MM.1S (cell line): ENCODE results near the gene MTHFD1L.

ENCODE experiments used
- DNase-seq: peaks from one replicate; pipeline ENCODE4 v3.0.0-alpha.2; 2015
- H2AFZ ChIP-seq: fragments of 300-600 bp; sonication (generic); 2 replicates; pipeline ENCODE4 v1.6.0; 2016; ENCODE audit warnings: antibody characterized with exemption, low read length
- H3F3A ChIP-seq: fragments of 300-600 bp; sonication (generic); 2 replicates; pipeline ENCODE4 v1.6.1; 2016; ENCODE audit warnings: mild to moderate bottlenecking, antibody characterized with exemption, low read length, moderate library complexity, mixed read lengths; ENCODE audit not compliant: insufficient read depth
- H3K27ac ChIP-seq: fragments of 300-600 bp; sonication (generic); 2 replicates; pipeline ENCODE4 v1.5.1; 2016; ENCODE audit warnings: mild to moderate bottlenecking, low read length
- H3K27me3 ChIP-seq: fragments of 300-600 bp; sonication (generic); replicated peaks from 2 replicates; pipeline ENCODE4 v1.6.0; 2016; ENCODE audit warnings: low read length; ENCODE audit not compliant: insufficient read depth
- H3K36me3 ChIP-seq: fragments of 300-600 bp; sonication (generic); replicated peaks from 2 replicates; pipeline ENCODE4 v1.6.1; 2016; ENCODE audit warnings: mild to moderate bottlenecking, low read length, mixed read lengths; ENCODE audit not compliant: insufficient read depth
- H3K4me1 ChIP-seq: fragments of 300-600 bp; sonication (generic); 2 replicates; pipeline ENCODE4 v1.6.1; 2016; ENCODE audit warnings: low read length, mixed read lengths
- H3K4me2 ChIP-seq: fragments of 300-600 bp; sonication (generic); 2 replicates; pipeline ENCODE4 v1.6.0; 2016; ENCODE audit warnings: low read depth, low read length
- H3K4me3 ChIP-seq: fragments of 300-600 bp; sonication (generic); 2 replicates; pipeline ENCODE4 v1.5.1; 2016; ENCODE audit warnings: low read length, mixed read lengths
- H3K79me2 ChIP-seq: fragments of 300-600 bp; sonication (generic); 2 replicates; pipeline ENCODE4 v1.6.1; 2016; ENCODE audit warnings: mixed run types, low read length, mixed read lengths
- H3K9ac ChIP-seq: fragments of 300-600 bp; sonication (generic); 2 replicates; pipeline ENCODE4 v1.6.1; 2016; ENCODE audit warnings: low read length, mixed read lengths
- H3K9me2 ChIP-seq: fragments of 300-600 bp; sonication (generic); replicated peaks from 2 replicates; pipeline ENCODE4 v1.6.1; 2016; ENCODE audit warnings: mild to moderate bottlenecking, low read length, mixed read lengths; ENCODE audit not compliant: insufficient read depth
- H3K9me3 ChIP-seq: fragments of 300-600 bp; sonication (generic); replicated peaks from 2 replicates; pipeline ENCODE4 v1.6.1; 2016; ENCODE audit warnings: mild to moderate bottlenecking, low read length, mixed read lengths; ENCODE audit not compliant: insufficient read depth
- H4K20me1 ChIP-seq: fragments of 300-600 bp; sonication (generic); 2 replicates; pipeline ENCODE4 v1.6.1; 2016; ENCODE audit warnings: mild to moderate bottlenecking, low read length, moderate library complexity, mixed read lengths; ENCODE audit not compliant: insufficient read depth
- EZH2 ChIP-seq: fragments of 300-600 bp; sonication (generic); optimal IDR thresholded peaks from 2 replicates; pipeline ENCODE3; 2017; ENCODE audit warnings: low read depth, mild to moderate bottlenecking, antibody characterized with exemption, low read length, mixed read lengths
- EZH2phosphoT487 ChIP-seq: fragments of 300-600 bp; sonication (generic); IDR thresholded peaks from 2 replicates; pipeline ENCODE4 v1.6.1; 2018; ENCODE audit warnings: antibody characterized with exemption, low read length
- TF ChIP-seq, protein P1 (sequence below): fragments of 300-600 bp; sonication (generic); IDR thresholded peaks from 2 replicates; pipeline ENCODE4 v1.5.1; 2016; ENCODE audit warnings: antibody characterized with exemption, low read length, mixed read lengths

MTHFD1L gene

DNA sequence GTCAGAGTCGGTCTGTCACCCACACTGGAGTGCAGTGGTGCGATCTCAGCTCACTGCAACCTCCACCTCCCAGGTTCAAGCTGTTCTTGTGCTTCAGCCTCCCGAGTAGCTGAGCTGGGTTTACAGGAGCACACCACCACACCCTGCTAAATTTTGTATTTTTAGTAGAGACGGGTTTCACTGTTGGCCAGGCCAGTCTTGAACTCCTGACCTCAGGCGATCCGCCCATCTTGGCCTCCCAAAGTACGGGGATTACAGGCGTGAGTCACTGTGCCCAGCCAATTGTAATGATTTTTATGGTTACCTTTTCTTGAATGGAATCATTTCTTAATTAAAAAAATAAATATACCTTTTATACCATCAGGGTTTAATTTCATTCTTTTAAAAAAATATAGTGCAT is 105.7 kb downstream of the MTHFD1L start:
- no peaks in the 10 kb centered on the region for H4K20me1 ChIP-seq

DNA sequence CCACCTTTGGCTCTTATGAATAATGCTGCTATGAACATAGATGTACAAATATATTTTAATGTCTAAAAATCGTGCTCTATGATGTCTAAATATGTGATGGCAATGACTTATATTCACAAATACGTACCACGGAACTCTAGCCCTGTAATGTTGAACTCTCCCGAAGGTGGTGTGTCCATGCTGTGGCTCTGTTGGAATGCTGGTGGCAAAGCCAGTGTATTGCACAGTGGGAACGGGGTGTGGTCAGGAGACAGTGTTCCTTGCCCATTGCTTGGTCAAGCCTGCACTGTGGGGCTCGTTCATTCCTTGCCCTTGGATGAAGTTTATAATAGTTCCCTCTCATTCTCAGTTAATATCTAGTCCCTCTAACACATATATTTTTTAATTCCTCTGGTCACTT is 109.6 kb downstream of the MTHFD1L start:
- no peaks in the 10 kb centered on the region for H3K27me3 ChIP-seq
- no peak overlapping the region for H2AFZ ChIP-seq
- DNase-seq, result no peak
- no peaks in the 10 kb centered on the region for H3K9me2 ChIP-seq
- H3K9me3 ChIP-seq, result no peaks in the 10 kb centered on the region
- no peak overlapping the region for H3K27ac ChIP-seq
- no peaks in the 10 kb centered on the region for H3K4me1 ChIP-seq
- no peaks in the 10 kb centered on the region for H3K79me2 ChIP-seq
- no peaks in the 10 kb centered on the region for H3F3A ChIP-seq
- TF ChIP-seq EZH2 (no peak), EZH2phosphoT487 (no peak)
- TF ChIP-seq, protein P1, sequence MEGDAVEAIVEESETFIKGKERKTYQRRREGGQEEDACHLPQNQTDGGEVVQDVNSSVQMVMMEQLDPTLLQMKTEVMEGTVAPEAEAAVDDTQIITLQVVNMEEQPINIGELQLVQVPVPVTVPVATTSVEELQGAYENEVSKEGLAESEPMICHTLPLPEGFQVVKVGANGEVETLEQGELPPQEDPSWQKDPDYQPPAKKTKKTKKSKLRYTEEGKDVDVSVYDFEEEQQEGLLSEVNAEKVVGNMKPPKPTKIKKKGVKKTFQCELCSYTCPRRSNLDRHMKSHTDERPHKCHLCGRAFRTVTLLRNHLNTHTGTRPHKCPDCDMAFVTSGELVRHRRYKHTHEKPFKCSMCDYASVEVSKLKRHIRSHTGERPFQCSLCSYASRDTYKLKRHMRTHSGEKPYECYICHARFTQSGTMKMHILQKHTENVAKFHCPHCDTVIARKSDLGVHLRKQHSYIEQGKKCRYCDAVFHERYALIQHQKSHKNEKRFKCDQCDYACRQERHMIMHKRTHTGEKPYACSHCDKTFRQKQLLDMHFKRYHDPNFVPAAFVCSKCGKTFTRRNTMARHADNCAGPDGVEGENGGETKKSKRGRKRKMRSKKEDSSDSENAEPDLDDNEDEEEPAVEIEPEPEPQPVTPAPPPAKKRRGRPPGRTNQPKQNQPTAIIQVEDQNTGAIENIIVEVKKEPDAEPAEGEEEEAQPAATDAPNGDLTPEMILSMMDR, result no peak
- no peaks in the 10 kb centered on the region for H4K20me1 ChIP-seq
- H3K4me2 ChIP-seq, result no peak overlapping the region
- no peaks in the 10 kb centered on the region for H3K36me3 ChIP-seq
- H3K9ac ChIP-seq, result no peak overlapping the region
- no peak overlapping the region for H3K4me3 ChIP-seq

More for the DNA sequence above, 105.7 kb downstream of the MTHFD1L start:
- no peaks in the 10 kb centered on the region for H3K9me3 ChIP-seq
- no peaks in the 10 kb centered on the region for H3K27me3 ChIP-seq
- H3K36me3 ChIP-seq, result no peaks in the 10 kb centered on the region
- H3K9me2 ChIP-seq, result no peaks in the 10 kb centered on the region
- H2AFZ ChIP-seq, result no peak overlapping the region
- no peak for DNase-seq
- no peak overlapping the region for H3K9ac ChIP-seq
- H3K4me3 ChIP-seq, result no peak overlapping the region
- TF ChIP-seq EZH2phosphoT487, result no peak
- no peak for TF ChIP-seq EZH2
- TF ChIP-seq, protein P1, result no peak
- no peaks in the 10 kb centered on the region for H3K79me2 ChIP-seq
- H3F3A ChIP-seq, result no peaks in the 10 kb centered on the region
- H3K4me1 ChIP-seq, result no peaks in the 10 kb centered on the region
- H3K4me2 ChIP-seq, result no peak overlapping the region
- H3K27ac ChIP-seq, result no peak overlapping the region

DNA sequence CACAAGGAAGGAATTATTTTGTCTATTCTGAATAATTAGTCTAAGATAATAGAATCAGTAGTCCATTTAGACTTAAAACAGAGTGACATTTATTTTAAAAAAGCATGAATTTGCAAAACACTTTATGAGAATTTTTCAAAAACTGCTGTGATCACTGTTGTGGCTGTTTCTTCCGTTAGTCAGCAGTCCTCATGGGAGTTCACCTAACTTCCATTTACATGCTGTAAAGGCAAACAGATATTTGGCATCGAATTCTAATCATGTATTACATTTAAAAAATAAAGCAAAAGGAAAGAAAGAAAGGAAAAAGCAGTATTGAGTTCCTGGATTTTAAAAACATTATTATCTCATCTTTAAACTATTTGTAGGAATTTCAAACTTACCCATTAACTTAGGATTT is 111.8 kb downstream of the MTHFD1L start:
- H3K9ac ChIP-seq, result no peak overlapping the region
- no peaks in the 10 kb centered on the region for H3K9me3 ChIP-seq
- no peak overlapping the region for H2AFZ ChIP-seq
- H3K27ac ChIP-seq, result no peak overlapping the region
- H3K27me3 ChIP-seq, result no peaks in the 10 kb centered on the region
- no peaks in the 10 kb centered on the region for H3K4me1 ChIP-seq
- no peak overlapping the region for H3K4me3 ChIP-seq
- H3F3A ChIP-seq, result no peaks in the 10 kb centered on the region
- no peak for TF ChIP-seq EZH2phosphoT487
- TF ChIP-seq EZH2, result no peak
- TF ChIP-seq, protein P1, result no peak
- DNase-seq, result no peak
- no peaks in the 10 kb centered on the region for H3K36me3 ChIP-seq
- H4K20me1 ChIP-seq, result no peaks in the 10 kb centered on the region
- no peak overlapping the region for H3K4me2 ChIP-seq
- H3K79me2 ChIP-seq, result no peaks in the 10 kb centered on the region
- no peaks in the 10 kb centered on the region for H3K9me2 ChIP-seq
